ENCODE results near the gene CRIM1. TPM values are rescaled to one million over a fixed set of nuclear protein-coding genes. Genes with fewer than 3 reads are reported as not detected.

Gene CRIM1
- total RNA-seq, 2 experiments from 2014 or later: 1.8 to 2.3 TPM

DNA sequence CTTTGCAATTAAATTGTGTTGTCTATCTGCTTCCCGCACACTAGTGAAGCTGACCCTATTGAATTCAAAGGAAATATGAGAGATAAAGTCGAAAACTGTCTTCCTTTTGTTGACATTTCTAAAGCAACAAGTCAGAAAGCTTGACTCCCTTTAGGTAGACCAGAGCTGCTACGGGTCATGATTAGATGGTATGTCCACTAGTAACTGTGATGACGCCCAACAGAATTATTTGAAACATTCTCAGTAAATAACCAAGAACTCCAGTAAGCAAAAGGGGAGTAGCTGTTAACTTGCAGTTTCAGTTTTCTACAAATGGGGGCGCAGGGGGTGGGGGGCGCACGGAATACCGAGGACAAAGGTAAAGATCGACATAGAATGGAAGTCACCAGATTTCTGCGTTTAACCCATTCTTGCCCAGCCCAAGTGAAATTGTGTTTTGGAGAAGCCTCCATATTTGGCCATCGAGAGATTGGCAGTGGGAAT lies 56.4 kb downstream of the CRIM1 start:
- no peaks in the 10 kb centered on the region for H3K9me3 Mint-ChIP-seq
- POLR2A ChIA-PET: no interaction called here
- H3K4me1 Mint-ChIP-seq: no peaks in the 10 kb centered on the region
- H3K36me3 Mint-ChIP-seq (ENCODE audit: low read depth): no peaks in the 10 kb centered on the region
- H3K27ac Mint-ChIP-seq: no peak overlapping the region
- H3K4me3 Mint-ChIP-seq: no peak overlapping the region
- CTCF ChIA-PET: no interaction called here
- DNase-seq: no peak
- H3K27me3 Mint-ChIP-seq: peaks cover 12% of the 10 kb centered on the region

- CTCF ChIA-PET: interaction anchor here (1.4 kb wide), 1 partner anchor 8 kb away, joined by 3 read pairs; no protein-coding TSS in a partner anchor
- no peaks in the 10 kb centered on the region for H3K9me3 Mint-ChIP-seq
These were observed 57.6 kb downstream of the CRIM1 start for GRCh38 chr2:36413218-36413617.

GRCh38 chr2:36414307-36414706 lies 58.7 kb downstream of the CRIM1 start:
- CTCF ChIA-PET: interaction anchor here (1.4 kb wide), 1 partner anchor 10 kb away, joined by 3 read pairs; no protein-coding TSS in a partner anchor
- Mint-ChIP-seq H3K27me3 (peaks cover 7% of the 10 kb centered on the region), H3K36me3 (ENCODE audit: low read depth) (no peaks in the 10 kb centered on the region)

More at GRCh38 chr2:36413218-36413617, 57.6 kb downstream of the CRIM1 start:
- POLR2A ChIA-PET: no interaction called here
- Mint-ChIP-seq H3K4me1 (no peaks in the 10 kb centered on the region), H3K4me3 (no peak overlapping the region), H3K27ac (no peak overlapping the region), H3K27me3 (peaks cover 10% of the 10 kb centered on the region), H3K36me3 (ENCODE audit: low read depth) (no peaks in the 10 kb centered on the region)
- DNase-seq: no peak

DNA sequence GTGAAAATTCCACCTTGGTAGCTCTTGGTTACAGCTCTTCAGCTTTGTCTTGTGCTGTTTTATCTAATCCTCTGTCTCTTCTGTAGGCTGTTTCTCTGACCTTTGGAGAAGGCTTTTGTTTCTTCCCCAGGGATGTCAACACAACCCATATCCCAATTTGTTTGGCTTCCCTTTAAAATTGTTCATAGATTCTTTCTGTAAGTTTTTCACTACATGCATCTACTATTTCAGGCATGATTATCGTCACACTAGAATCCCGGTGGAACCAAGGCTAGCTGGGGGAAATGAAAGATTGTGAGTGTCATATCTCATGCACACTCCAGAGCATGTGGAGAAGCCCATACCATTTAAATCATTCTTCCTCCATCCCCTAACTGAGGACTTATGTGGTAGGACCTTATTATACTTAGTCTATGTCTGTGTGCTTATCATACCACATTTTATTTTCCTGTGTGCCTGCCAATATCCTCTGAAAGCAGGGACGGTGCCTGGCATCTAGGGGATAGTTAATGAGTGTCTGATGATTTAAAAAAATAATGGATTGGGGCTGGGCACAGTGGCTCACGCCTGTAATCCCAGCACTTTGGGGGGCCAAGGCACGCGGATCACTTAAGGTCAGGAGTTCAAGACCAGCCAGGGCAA lies 59.9 kb downstream of the CRIM1 start:
- H3K27me3 Mint-ChIP-seq: no peaks in the 10 kb centered on the region
- peaks cover 1% of the 10 kb centered on the region for H3K4me1 Mint-ChIP-seq
- no peaks in the 10 kb centered on the region for H3K36me3 Mint-ChIP-seq (ENCODE audit: low read depth)
- H3K4me3 Mint-ChIP-seq: no peak overlapping the region
- ChIA-PET POLR2A (no interaction called here), CTCF (interaction anchor here (0.7 kb wide), 1 partner anchor 46 kb away, joined by 3 read pairs; no protein-coding TSS in a partner anchor)
- H3K27ac Mint-ChIP-seq: no peak overlapping the region
- no peak for DNase-seq
- H3K9me3 Mint-ChIP-seq: no peaks in the 10 kb centered on the region

More at GRCh38 chr2:36414307-36414706, 58.7 kb downstream of the CRIM1 start:
- Mint-ChIP-seq H3K4me3 (no peak overlapping the region), H3K4me1 (no peaks in the 10 kb centered on the region), H3K9me3 (no peaks in the 10 kb centered on the region), H3K27ac (no peak overlapping the region)
- no peak for DNase-seq
- POLR2A ChIA-PET: no interaction called here

DNA sequence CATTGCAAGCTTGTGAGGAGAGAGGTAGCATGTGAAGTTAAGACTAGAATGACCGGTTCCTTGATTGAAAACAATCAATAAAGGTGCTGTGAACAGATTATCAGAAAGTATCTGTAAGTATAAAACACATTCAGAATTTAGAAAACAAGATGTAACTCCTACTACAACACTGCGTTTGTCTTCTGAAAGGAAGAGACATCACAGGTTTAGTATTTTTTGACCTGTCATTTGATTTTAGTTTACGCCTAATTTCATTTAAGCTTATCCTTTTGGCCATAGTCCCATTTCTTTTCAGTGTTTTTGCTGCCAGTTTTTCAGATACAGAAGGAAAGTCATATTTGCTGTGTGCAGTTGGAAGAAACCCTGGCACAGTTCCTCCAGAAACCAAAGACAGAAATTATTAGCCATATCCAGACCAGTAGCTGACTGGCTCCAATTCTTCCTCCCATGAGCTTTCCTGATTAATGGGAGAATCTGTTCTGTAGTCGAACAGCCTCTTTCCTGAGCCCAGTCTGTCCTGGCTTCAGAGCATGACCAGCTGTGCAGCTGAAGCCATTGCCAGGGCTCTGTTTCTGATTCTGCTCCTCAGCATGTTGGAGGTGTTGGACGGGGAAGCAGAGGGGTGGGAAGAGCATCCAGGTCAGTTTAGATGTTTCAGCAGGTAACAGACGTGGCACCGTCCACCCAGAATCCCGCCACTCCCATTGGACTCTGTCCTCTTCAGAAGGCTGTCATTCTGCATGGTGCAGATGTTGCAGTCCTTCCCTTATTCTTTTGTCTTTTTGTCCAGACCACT lies 61.0 kb downstream of the CRIM1 start:
- Mint-ChIP-seq H3K27ac (no peak overlapping the region), H3K27me3 (no peaks in the 10 kb centered on the region), H3K9me3 (no peaks in the 10 kb centered on the region), H3K4me3 (no peak overlapping the region), H3K36me3 (ENCODE audit: low read depth) (no peaks in the 10 kb centered on the region), H3K4me1 (peaks cover 1% of the 10 kb centered on the region)
- POLR2A ChIA-PET: no interaction called here
- DNase-seq: no peak
- CTCF ChIA-PET: no interaction called here

- Mint-ChIP-seq H3K36me3 (ENCODE audit: low read depth) (no peaks in the 10 kb centered on the region), H3K4me3 (no peak overlapping the region), H3K4me1 (peaks cover 1% of the 10 kb centered on the region), H3K9me3 (no peaks in the 10 kb centered on the region), H3K27me3 (no peaks in the 10 kb centered on the region), H3K27ac (no peak overlapping the region)
- CTCF ChIA-PET: interaction anchor here (1.0 kb wide), 1 partner anchor 31 kb away, joined by 3 read pairs; no protein-coding TSS in a partner anchor
- POLR2A ChIA-PET: no interaction called here
- no peak for DNase-seq
These were observed 65.1 kb downstream of the CRIM1 start for GRCh38 chr2:36420569-36421181.

GRCh38 chr2:36421379-36421778 lies 65.8 kb downstream of the CRIM1 start:
- Mint-ChIP-seq H3K9me3 (no peaks in the 10 kb centered on the region), H3K4me1 (peaks cover 1% of the 10 kb centered on the region), H3K4me3 (no peak overlapping the region), H3K27me3 (no peaks in the 10 kb centered on the region), H3K36me3 (ENCODE audit: low read depth) (no peaks in the 10 kb centered on the region), H3K27ac (no peak overlapping the region)
- no peak for DNase-seq
- ChIA-PET CTCF (interaction anchor here (1.3 kb wide), 1 partner anchor 27 kb away, joined by 4 read pairs; no protein-coding TSS in a partner anchor), POLR2A (no interaction called here)

GRCh38 chr2:36423172-36423571 lies 67.6 kb downstream of the CRIM1 start:
- CTCF ChIA-PET: no interaction called here
- Mint-ChIP-seq H3K36me3 (ENCODE audit: low read depth) (no peaks in the 10 kb centered on the region), H3K27ac (no peak overlapping the region), H3K9me3 (no peaks in the 10 kb centered on the region), H3K4me3 (no peak overlapping the region), H3K4me1 (peaks cover 1% of the 10 kb centered on the region), H3K27me3 (no peaks in the 10 kb centered on the region)
- DNase-seq: no peak
- POLR2A ChIA-PET: no interaction called here

- DNase-seq: no peak
- H3K9me3 Mint-ChIP-seq: no peaks in the 10 kb centered on the region
- ChIA-PET POLR2A (no interaction called here), CTCF (no interaction called here)
- no peak overlapping the region for H3K4me3 Mint-ChIP-seq
- no peaks in the 10 kb centered on the region for H3K27me3 Mint-ChIP-seq
- H3K27ac Mint-ChIP-seq: no peak overlapping the region
- H3K36me3 Mint-ChIP-seq (ENCODE audit: low read depth): no peaks in the 10 kb centered on the region
- H3K4me1 Mint-ChIP-seq: peaks cover 1% of the 10 kb centered on the region
These were observed 68.1 kb downstream of the CRIM1 start for GRCh38 chr2:36423619-36424120.

GRCh38 chr2:36425608-36426355 lies 70.2 kb downstream of the CRIM1 start:
- H3K9me3 Mint-ChIP-seq: no peaks in the 10 kb centered on the region
- H3K27me3 Mint-ChIP-seq: no peaks in the 10 kb centered on the region
- CTCF ChIA-PET: no interaction called here
- H3K27ac Mint-ChIP-seq: no peak overlapping the region
- no peak for DNase-seq
- no peak overlapping the region for H3K4me3 Mint-ChIP-seq
- H3K36me3 Mint-ChIP-seq (ENCODE audit: low read depth): no peaks in the 10 kb centered on the region
- POLR2A ChIA-PET: no interaction called here
- H3K4me1 Mint-ChIP-seq: no peaks in the 10 kb centered on the region

DNA sequence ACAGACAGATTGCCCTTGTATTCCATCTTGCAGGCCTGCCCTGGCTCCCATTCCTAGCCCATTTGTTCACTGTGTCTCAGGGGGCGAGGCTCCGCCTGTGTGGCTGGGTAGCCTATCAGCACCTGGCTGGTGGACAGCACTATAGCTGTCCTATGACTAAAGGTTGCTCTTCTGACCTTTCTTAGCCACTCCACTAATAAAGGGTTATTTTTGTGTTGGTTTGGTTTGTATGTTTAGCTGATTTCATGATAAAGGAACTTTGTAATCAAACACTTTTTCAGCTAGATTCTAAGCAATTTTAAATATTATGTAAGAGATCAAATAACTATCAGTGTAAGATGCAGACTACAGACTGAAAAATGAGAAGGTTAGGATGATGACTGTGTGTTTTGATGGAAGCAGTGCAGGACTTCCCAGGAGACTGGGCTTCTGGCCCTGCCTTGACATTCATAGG lies 72.2 kb downstream of the CRIM1 start:
- Mint-ChIP-seq H3K36me3 (ENCODE audit: low read depth) (no peaks in the 10 kb centered on the region), H3K4me3 (no peak overlapping the region), H3K27me3 (no peaks in the 10 kb centered on the region), H3K4me1 (no peaks in the 10 kb centered on the region), H3K9me3 (no peaks in the 10 kb centered on the region), H3K27ac (no peak overlapping the region)
- CTCF ChIA-PET: no interaction called here
- no peak for DNase-seq
- POLR2A ChIA-PET: no interaction called here

GRCh38 chr2:36430549-36430948 lies 75.0 kb downstream of the CRIM1 start:
- CTCF ChIA-PET: no interaction called here
- DNase-seq: no peak
- POLR2A ChIA-PET: no interaction called here
- no peaks in the 10 kb centered on the region for H3K36me3 Mint-ChIP-seq (ENCODE audit: low read depth)
- H3K4me3 Mint-ChIP-seq: no peak overlapping the region
- H3K9me3 Mint-ChIP-seq: no peaks in the 10 kb centered on the region
- H3K4me1 Mint-ChIP-seq: no peaks in the 10 kb centered on the region
- no peaks in the 10 kb centered on the region for H3K27me3 Mint-ChIP-seq
- no peak overlapping the region for H3K27ac Mint-ChIP-seq
